MM.1S (cell line): ENCODE measurements around the gene DONSON.

ENCODE experiments used
- CTCF ChIP-seq: fragments of 300-600 bp; sonication (generic); IDR thresholded peaks from 2 replicates; pipeline ENCODE4 v1.5.1; 2016; ENCODE audit warnings: antibody characterized with exemption, low read length, mixed read lengths
- EZH2 ChIP-seq: fragments of 300-600 bp; sonication (generic); optimal IDR thresholded peaks from 2 replicates; pipeline ENCODE3; 2017; ENCODE audit warnings: low read depth, mild to moderate bottlenecking, antibody characterized with exemption, low read length, mixed read lengths
- EZH2phosphoT487 ChIP-seq: fragments of 300-600 bp; sonication (generic); IDR thresholded peaks from 2 replicates; pipeline ENCODE4 v1.6.1; 2018; ENCODE audit warnings: antibody characterized with exemption, low read length

- TF ChIP-seq CTCF: no peak
- TF ChIP-seq EZH2phosphoT487: no peak
- no peak for TF ChIP-seq EZH2
Measured at GRCh38 chr21:33552093-33552998, 36.1 kb downstream of the DONSON start.
